ENCODE data around the gene ABCF1. TPM values are rescaled to one million over a fixed set of nuclear protein-coding genes. Genes with fewer than 3 reads are reported as not detected.

ABCF1 gene
- polyA plus RNA-seq, 1 donor from 2014 or later, result 19.5 TPM

DNA sequence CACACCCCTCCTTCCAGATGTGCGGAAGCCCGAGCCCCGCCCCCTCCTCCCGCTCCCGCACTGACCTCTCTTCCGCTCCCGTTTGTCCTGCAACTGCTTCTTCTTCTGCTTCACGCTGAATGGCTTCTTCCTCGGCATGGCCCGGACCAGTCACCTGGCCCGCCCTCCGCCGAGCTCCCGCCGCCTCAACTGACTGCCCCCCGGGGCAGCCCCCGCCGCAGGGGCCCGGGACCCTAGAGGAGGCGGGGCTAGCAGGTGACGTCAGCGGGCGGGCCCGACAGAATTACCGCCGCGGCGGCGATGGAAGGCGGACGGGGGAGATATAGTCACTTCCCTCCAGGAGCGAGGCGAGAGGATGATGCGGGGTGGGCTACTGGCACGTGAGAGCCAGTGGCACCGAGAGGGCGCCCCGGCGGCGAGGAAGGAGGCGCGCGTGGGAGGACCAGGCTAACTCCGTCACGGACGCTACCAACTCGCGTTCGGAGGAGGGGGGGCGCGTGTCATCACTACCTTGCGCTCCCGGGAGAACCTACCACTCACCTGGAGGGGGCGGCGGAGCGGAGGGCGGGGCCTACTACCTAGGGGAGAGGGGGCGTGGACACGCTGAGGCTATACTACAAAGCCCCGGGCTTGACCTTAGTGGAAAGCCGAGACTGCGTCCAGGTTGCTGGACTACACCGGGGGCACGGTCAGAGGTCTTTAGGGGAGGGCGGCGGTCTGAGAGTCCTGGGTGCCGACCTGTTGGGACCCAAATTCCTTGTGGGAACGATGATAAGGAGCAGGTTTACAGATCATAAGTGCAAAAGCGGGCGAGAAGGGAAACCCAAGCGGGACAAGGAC lies 15.0 kb upstream of the ABCF1 start, which contains the start of gene GNL1:
Gene GNL1 (minus strand): TSS at position 424 of the 840 bp plus-strand sequence. CDS start 286 bp downstream, at position 138.
- Histone ChIP-seq H3F3A (ENCODE audit: insufficient read depth, low read length, poor library complexity, severe bottlenecking) (no peaks in the 10 kb centered on the region), H3K4me2 (ENCODE audit: low read length) (peak within 1 kb of the TSS; percentile 92), H3K27me3 (ENCODE audit: insufficient read depth, low read depth, low read length) (no peaks in the 10 kb centered on the region), H3K79me2 (replicated peaks; ENCODE audit: insufficient read depth, low read length) (peaks cover 29% of the 10 kb centered on the region), H3K36me3 (ENCODE audit: insufficient read depth, low read length) (peaks cover under 1% of the 10 kb centered on the region), H3K4me3 (ENCODE audit: low read length) (peak within 1 kb of the TSS; percentile 99), H3K9me2 (ENCODE audit: insufficient read depth, low read length) (no peaks in the 10 kb centered on the region), H3K27ac (ENCODE audit: low read length) (peak within 1 kb of the TSS; percentile 99), H3K9me3 (ENCODE audit: low read length) (no peaks in the 10 kb centered on the region), H3K9ac (ENCODE audit: low read length) (peak within 1 kb of the TSS; percentile 97), H2AFZ (ENCODE audit: low read depth, low read length) (peak within 1 kb of the TSS; percentile 88), H4K20me1 (ENCODE audit: insufficient read depth) (no peaks in the 10 kb centered on the region)
- peak; percentile 94 for TF ChIP-seq POLR2AphosphoS5 (IDR thresholded peaks at IDR 0.05)
- no peak for TF ChIP-seq MXI1 (conservative IDR thresholded peaks at IDR 0.05; ENCODE audit: poor library complexity, severe bottlenecking)
- no peak for TF ChIP-seq RAD21 (conservative IDR thresholded peaks at IDR 0.05)
- TF ChIP-seq EP300 (conservative IDR thresholded peaks at IDR 0.05; ENCODE audit: poor library complexity, severe bottlenecking), result peak; percentile 66
- no peak for TF ChIP-seq EZH2 (IDR thresholded peaks at IDR 0.05; ENCODE audit: borderline replicate concordance, insufficient read depth, low read length, poor library complexity, severe bottlenecking)
- TF ChIP-seq, protein P1, sequence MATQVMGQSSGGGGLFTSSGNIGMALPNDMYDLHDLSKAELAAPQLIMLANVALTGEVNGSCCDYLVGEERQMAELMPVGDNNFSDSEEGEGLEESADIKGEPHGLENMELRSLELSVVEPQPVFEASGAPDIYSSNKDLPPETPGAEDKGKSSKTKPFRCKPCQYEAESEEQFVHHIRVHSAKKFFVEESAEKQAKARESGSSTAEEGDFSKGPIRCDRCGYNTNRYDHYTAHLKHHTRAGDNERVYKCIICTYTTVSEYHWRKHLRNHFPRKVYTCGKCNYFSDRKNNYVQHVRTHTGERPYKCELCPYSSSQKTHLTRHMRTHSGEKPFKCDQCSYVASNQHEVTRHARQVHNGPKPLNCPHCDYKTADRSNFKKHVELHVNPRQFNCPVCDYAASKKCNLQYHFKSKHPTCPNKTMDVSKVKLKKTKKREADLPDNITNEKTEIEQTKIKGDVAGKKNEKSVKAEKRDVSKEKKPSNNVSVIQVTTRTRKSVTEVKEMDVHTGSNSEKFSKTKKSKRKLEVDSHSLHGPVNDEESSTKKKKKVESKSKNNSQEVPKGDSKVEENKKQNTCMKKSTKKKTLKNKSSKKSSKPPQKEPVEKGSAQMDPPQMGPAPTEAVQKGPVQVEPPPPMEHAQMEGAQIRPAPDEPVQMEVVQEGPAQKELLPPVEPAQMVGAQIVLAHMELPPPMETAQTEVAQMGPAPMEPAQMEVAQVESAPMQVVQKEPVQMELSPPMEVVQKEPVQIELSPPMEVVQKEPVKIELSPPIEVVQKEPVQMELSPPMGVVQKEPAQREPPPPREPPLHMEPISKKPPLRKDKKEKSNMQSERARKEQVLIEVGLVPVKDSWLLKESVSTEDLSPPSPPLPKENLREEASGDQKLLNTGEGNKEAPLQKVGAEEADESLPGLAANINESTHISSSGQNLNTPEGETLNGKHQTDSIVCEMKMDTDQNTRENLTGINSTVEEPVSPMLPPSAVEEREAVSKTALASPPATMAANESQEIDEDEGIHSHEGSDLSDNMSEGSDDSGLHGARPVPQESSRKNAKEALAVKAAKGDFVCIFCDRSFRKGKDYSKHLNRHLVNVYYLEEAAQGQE (IDR thresholded peaks at IDR 0.05; ENCODE audit: borderline replicate concordance), result peak; percentile 87
- TF ChIP-seq TAF1 (IDR thresholded peaks at IDR 0.05; ENCODE audit: low read depth), result peak; percentile 18
- TF ChIP-seq SMC3 (conservative IDR thresholded peaks at IDR 0.05; ENCODE audit: poor library complexity), result no peak
- TF ChIP-seq, protein P2, sequence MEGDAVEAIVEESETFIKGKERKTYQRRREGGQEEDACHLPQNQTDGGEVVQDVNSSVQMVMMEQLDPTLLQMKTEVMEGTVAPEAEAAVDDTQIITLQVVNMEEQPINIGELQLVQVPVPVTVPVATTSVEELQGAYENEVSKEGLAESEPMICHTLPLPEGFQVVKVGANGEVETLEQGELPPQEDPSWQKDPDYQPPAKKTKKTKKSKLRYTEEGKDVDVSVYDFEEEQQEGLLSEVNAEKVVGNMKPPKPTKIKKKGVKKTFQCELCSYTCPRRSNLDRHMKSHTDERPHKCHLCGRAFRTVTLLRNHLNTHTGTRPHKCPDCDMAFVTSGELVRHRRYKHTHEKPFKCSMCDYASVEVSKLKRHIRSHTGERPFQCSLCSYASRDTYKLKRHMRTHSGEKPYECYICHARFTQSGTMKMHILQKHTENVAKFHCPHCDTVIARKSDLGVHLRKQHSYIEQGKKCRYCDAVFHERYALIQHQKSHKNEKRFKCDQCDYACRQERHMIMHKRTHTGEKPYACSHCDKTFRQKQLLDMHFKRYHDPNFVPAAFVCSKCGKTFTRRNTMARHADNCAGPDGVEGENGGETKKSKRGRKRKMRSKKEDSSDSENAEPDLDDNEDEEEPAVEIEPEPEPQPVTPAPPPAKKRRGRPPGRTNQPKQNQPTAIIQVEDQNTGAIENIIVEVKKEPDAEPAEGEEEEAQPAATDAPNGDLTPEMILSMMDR (IDR thresholded peaks at IDR 0.05; ENCODE audit: poor library complexity, severe bottlenecking), result peak; percentile 34

DNA sequence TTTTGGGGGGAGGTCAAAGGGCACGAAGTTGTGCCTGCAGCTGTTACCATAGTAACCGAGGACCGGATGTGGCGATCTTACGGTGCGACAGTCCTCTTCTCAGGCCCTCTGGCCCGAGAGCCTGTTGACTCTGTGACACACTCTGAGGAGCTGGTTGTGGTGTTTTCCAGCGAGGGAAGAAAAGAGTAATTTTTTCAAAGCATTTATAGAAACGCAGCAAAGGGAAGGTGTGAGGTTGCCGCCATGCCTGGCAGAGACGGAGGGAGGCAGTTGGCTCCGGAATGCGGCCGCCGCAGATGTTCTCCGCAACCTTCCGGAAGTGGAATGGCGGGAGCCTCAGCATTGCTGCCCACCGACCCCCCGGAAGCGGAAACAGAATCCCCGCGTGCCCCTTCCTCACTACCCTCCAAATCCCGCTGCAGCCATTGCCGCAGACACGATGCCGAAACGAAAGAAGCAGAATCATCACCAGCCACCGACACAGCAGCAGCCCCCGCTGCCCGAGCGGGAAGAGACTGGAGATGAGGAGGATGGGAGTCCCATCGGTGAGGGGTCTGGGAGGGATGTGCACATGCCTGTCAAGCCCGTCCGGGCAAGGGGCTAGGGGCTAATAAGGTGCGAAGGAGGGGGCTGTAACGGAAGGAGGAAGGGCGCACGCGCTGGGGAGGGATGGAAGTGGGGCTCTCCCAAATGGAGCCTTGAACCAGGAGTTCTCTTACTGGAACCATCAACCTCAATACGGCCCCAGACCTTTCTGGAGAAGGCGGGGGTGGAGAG lies 14.1 kb upstream of the ABCF1 start, which contains the start of gene PRR3:
Gene PRR3 (plus strand): TSS at position 390 of the 777 bp plus-strand sequence. CDS start 50 bp downstream, at position 440.
- Histone ChIP-seq H3K27ac (ENCODE audit: low read length) (peak within 1 kb of the TSS; percentile 99), H3K9ac (ENCODE audit: low read length) (peak within 1 kb of the TSS; percentile 97), H3K36me3 (ENCODE audit: insufficient read depth, low read length) (peaks cover 8% of the 10 kb centered on the region), H3K4me2 (ENCODE audit: low read length) (peak within 1 kb of the TSS; percentile 92), H3K9me2 (ENCODE audit: insufficient read depth, low read length) (no peaks in the 10 kb centered on the region), H3K79me2 (replicated peaks; ENCODE audit: insufficient read depth, low read length) (peaks cover 29% of the 10 kb centered on the region), H4K20me1 (ENCODE audit: insufficient read depth) (no peaks in the 10 kb centered on the region), H3K9me3 (ENCODE audit: low read length) (no peaks in the 10 kb centered on the region), H3K4me3 (ENCODE audit: low read length) (peak within 1 kb of the TSS; percentile 99), H3F3A (ENCODE audit: insufficient read depth, low read length, poor library complexity, severe bottlenecking) (no peaks in the 10 kb centered on the region), H2AFZ (ENCODE audit: low read depth, low read length) (peak within 1 kb of the TSS; percentile 88), H3K27me3 (ENCODE audit: insufficient read depth, low read depth, low read length) (no peaks in the 10 kb centered on the region)
- no peak for TF ChIP-seq EZH2 (IDR thresholded peaks at IDR 0.05; ENCODE audit: borderline replicate concordance, insufficient read depth, low read length, poor library complexity, severe bottlenecking)
- peak; percentile 75 for TF ChIP-seq EP300 (conservative IDR thresholded peaks at IDR 0.05; ENCODE audit: poor library complexity, severe bottlenecking)
- TF ChIP-seq MXI1 (conservative IDR thresholded peaks at IDR 0.05; ENCODE audit: poor library complexity, severe bottlenecking), result peak; percentile 95
- TF ChIP-seq RAD21 (conservative IDR thresholded peaks at IDR 0.05), result peak; percentile 13
- TF ChIP-seq SMC3 (conservative IDR thresholded peaks at IDR 0.05; ENCODE audit: poor library complexity), result peak; percentile 43
- TF ChIP-seq, protein P2 (IDR thresholded peaks at IDR 0.05; ENCODE audit: poor library complexity, severe bottlenecking), result peak; percentile 5
- TF ChIP-seq, protein P1 (IDR thresholded peaks at IDR 0.05; ENCODE audit: borderline replicate concordance), result peak; percentile 82
- TF ChIP-seq POLR2AphosphoS5 (IDR thresholded peaks at IDR 0.05), result peak; percentile 98
- TF ChIP-seq TAF1 (IDR thresholded peaks at IDR 0.05; ENCODE audit: low read depth), result peak; percentile 83

Data from neural cell (in vitro differentiated cells).